ENCODE results near the gene TTC39B.
A peak's percentile ranks its signal among the peaks of the same experiment; 100 is the strongest.
"Not testable (repeated sequence)": the region's sequence is repeated elsewhere in the genome, so short reads cannot be mapped to it uniquely, and the experiment has no call there.

TTC39B gene

DNA sequence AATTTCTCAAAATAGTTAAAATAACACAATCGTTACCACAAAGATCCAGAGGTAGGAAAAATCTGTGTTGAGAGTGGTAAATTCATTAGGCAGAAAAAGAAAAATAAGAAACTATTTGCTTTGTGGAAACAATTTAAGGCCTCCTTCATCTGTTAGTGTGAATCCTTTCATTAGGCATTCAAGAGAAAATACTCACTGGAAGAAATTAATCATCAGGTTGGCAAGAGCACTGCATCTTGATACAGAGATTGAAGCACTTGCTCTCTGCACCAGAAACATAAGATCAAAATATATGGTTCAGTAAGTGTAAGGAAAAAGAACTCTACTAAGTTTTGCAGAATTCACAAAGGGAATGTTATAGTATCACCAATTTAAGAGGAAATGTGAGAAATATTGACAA, 44.4 kb downstream of the TTC39B start:
- DNase-seq = no peak

DNA sequence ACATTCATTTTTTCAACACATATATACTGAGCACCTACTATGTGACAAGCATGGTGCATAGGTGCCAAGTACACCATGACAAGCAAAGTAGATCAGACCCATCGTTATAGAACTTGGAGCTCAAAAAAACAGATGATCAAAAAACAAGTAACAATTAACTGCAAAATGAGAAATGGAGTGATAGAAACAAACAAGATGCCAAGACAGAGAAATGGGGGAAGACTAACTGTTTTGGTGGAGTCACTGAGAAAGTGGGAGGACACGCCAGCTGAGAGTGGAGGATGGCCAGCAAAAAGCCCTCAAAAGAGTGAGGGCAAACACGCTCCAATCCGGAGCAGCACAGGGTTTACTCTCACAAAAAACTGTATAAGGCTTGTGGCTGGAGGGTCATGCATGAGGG, 50.6 kb downstream of the TTC39B start:
- DNase-seq = no peak

DNA sequence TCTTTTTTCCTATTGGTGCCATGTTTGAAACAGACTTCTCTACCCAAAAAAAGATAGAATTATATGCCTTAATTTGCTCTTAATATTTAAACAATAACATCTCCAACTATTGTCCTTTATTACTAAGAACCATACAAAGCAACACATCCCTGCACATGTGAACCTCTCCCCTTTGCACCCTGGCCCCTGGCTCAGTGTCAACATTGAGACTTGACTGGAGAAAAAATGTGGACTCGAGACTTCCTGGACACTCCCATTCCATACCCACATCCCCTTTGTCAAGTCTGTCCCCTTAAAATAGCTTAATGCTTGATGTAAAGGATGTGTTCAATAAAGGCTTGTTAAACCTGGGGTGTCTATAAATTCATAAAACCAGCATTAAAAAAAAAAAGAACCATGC, 53.2 kb downstream of the TTC39B start:
- no peak for DNase-seq

DNA sequence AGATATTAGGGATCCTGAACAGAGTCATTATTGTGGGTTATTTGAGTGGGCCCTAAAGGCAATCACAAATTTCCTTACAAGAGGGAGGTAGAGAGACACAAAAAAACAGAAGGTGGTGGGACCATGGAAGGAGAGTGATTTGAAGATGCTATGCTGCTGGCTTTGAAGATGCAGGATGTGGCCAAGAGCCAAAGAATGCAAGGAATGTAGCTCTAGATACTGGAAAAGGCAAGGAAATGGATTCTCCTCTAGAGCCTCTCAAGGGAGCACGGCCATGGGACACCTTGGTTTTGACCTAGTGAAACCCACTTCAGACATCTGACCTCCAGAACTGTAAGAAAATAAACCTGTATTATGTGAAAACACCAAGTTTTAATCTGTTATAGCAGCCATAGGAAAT, 53.8 kb downstream of the TTC39B start:
- DNase-seq = no peak

DNA sequence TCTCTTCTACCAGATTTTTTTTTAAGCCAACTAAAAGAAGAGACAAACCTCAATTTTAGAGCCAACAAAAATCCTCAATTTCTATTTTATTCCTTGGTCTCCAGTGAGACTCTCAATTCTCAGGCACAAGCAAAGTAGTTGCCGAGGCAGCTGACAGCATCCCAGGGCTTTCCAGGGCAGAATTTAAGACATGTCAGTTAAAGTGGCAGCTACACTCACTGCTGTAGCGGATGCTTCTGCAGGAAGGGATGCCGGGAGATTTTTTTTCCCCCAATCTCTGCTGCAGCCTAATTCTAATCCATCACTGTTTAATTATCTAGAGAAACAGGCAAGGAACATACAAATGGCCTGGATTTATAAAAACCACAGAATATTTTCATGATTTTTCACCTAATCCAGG, 57.0 kb downstream of the TTC39B start:
- DNase-seq = no peak

DNA sequence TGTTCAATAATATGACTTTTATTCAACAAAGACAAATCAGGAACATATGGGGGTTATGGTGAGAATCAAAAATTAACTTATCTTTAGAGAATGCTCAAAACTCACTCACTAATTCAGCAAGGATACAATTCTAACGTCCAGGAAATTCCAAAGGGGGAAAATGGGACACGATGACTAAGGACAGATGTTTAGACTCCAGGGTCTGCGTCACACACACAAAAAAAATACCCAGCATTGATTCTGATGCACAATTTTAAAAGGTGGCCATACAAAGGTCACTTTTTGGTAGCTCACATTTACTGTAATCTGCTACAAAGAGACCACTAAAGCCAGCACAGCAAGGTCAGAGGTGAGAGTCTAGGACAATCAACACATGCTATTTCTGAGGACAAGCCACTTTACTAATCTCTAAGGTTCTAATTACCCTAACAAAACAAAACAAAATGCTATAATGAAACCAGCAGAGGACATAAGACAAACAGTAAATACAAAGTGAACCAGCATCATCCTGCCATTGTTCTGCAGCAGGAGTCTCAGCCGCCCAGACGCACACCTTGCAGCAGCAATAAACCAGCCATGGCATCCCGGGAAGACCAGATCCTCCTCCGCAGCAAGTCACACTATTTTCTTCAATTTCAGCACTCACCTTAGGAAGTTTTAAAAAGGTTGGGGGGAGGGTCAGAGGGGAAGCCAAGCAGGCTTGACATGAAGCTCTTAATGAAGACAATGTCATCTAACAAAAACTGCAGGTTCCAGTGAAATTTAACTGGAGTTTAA, 57.8 kb downstream of the TTC39B start:
- no peak for DNase-seq

DNA sequence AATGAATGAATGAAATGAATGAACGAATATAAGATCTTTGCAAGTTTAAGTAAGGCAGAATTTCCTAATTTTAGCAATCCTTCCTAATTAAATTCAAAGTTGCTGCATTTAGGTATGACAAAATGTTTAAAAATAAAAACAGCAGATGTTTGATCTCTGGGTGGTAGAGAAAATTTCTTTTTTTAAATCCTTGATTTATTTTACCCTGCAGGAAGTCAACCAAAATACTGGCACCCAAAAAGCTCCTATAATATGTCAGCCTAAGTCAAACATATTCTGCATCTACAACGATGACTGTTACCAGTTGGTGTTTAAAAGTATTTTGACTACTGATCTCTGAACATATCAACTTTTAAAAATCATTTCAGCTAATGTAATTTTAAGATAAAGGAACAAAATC, 58.4 kb downstream of the TTC39B start:
- no peak for DNase-seq

DNA sequence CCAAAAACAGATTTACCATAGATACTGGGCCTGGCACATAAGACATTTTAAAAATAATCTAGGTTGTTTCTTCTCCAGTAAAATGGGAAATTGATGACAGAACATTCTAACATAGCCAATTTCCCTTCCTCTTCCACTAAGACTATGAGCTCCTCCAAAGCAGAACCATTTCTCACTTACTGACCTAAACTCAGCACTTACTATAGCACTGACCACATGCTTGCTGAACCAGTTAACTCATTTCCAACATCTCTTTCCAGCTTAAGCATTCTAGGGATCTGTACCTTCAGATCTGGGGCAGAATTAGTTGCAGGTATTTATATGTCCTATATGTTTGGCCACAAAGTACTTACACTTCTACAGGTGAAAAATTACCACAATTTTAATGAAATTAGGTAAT, 58.9 kb downstream of the TTC39B start:
- DNase-seq = no peak

DNA sequence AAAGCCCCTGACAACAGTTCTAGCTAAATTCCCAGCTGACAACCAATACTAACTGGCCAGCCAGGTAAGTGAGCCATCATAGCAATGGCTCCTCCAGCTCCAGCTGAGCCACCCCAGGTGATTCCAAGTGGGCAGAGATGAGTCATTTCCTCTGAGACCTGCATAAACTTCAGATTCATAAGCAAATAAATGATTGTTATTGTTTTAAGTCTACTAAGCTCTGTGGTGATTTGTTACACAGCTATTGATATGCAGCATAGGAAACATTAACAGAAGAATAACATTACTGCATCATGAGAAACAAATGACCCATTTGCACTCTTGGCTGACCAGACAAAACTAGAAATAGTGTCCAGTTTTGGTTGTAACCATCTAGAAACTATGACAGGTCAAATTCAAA, 60.3 kb downstream of the TTC39B start:
- DNase-seq = no peak

DNA sequence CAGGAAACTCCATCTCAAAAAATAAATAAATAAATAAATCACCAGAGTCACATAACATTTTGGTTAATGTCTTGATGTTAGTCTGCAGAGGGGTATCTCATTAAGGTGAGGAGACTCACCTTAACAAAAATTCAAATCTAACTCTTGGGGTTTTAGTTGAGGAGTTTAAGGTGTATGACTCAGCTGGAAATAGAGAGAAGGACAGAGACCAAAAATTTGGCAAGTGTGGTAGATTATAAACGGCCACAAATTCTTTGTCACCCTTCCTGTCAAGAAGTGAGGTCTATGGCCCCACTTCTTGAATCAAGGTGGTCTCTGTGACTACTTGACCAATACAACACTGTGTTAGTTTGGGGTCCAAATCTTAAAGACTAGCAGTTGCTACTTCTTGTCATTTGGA, 60.8 kb downstream of the TTC39B start:
- no peak for DNase-seq

DNA sequence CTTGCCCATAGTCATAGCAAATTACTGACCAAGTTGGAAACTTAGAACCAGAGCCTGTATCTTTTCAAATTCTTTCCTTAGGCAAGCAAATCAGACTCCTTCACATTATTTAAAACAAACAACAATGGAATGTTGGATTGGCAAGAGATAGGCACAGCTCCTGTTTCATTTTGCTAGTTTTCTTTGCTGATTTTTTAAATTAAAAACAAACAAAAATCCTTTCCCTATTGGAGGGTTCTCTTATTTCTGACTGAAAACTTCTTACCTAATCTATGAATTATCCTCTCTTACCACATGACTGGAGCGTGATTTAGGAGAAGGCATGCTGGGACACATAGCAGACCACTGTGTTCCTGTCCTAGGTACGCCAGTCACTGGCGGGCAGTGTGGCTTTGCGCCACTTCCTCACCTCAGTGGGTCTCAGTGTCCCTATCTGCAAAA, 63.0 kb downstream of the TTC39B start:
- DNase-seq = no peak

DNA sequence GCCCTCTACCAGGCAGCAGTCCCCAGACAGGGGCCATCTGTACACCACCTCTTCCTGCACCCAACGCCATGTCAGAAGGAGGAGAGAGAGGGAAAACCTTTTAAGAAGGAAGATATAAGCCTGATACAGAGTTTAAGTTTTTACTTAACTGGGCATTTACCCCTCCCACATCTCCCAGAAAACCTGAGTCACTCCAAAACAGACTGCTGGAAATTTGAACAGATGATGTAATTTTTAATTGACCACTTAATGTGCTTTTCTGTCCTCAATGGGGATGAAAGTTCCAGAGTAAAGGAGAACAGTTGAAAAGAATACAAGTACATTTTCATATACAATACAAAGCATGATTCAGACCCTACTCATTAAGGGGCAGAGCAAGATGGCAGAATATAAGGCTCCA, 63.9 kb downstream of the TTC39B start:
- no peak for DNase-seq

DNA sequence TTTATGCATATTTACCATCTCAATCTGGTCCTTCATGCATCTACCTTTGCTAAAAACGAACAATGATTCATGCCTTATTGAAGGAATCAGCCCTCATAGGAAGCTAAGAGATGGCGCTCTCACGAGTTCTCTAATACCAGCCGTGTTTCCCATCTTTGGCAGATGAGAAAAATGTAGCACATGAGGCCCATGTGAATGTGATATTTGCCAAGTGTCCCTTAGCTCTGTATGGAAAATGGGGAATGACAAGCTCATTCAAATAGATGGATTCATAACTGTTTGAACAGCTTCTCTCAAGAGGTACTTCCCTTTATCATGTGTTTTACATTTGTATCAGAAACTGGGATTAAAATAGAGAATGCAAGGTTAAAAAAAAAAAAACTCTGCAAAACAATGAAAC, 66.1 kb downstream of the TTC39B start:
- DNase-seq = no peak

DNA sequence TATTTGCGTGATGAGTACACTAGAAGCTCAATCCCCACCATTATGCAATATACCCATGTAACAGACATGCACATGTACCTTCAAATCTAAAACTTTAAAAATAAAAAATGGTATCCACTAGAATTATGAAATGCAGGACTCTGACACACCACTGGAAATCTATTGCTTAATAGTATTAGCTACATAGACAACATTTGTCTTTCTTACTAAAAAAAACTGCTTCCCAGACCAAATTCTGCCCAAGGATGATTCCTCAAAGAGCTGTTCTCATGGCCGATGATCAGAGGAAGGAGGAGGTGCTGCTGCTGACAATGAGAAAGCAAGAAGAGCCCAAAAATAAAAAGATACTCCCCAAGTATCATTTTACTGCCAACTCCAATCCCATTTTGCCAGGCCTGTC, 67.2 kb downstream of the TTC39B start:
- DNase-seq = no peak

DNA sequence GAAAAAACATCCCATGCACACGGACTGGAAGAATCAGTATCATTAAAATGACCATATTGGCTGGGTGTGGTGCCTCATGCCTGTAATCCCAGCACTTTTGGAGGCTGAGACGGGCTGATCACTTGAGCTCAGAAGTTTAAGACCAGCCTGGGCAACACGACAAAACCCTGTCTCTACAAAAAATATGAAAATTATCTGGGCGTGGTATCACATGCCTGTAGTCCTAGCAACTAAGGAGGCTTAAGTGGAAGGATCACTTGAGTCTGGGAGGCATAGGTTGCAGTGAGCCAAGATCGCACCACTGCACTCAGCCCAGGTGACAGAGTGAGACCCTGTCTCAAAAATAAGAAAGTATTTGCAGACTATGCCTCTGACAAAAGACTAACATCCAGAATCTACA, 68.4 kb downstream of the TTC39B start:
- no peak for DNase-seq

DNA sequence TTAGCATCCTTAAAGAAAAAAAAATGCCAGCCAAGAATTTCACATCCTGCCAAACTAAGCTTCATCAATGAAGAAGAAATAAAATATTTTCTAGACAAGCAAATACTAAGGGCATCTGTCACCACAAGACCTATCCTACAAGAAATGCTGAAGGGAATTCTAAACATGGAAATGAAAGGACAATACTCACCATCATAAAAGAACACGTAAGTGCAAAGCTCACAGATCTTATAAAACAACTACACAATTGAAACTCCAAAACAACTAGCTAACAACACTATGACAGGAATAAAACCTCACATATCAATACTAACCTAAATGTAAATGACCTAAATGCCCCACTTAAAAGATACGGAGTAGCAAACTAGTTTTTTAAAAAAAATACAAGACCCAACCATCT, 71.4 kb downstream of the TTC39B start:
- no peak for DNase-seq

DNA sequence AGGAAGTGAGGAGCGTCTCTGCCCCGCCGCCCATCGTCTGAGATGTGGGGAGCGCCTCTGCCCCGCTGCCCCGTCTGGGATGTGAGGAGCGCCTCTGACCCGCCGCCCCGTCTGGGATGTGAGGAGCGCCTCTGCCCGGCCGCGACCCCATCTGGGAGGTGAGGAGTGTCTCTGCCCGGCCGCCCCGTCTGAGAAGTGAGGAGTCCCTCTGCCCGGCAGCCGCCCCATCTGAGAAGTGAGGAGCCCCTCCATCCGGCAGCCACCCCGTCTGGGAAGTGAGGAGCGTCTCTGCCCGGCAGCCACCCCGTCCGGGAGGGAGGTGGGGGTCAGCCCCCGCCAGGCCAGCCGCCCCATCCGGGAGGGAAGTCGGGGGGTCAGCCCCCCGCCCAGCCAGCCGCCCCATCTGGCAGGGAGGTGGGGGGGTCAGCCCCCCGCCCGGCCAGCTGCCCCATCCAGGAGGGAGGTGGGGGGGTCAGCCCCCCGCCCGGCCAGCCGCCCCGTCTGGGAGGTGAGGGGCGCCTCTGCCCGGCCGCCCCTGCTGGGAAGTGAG, 73.0 kb downstream of the TTC39B start:
- DNase-seq = not testable (repeated sequence)

DNA sequence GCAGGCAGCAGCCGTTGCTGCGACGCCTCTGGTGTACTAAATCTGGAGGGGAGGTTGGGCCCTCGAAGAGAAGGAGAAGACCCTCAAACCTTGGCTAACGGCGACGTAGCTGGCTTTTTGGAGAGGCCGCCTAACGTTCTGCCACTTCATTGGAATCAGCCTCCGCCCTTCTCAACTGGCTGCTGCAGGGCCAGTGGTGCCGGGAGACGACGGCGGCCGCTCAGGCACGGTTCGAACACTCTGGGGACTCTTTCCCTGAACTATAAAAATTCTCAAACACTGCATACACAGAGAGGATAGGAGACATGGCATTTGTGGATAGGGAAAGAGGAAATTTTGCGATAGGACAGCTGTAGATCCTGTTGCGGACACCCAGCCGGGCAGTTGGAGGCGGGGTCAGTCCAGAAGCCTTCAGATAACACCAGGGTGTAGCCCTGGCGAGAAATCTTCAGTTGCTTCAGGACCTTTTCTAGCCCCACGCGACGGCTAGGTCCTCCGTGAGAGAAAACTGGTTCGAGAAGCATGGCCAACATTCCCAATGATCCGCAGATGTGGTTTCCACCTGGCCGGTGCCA, 74.2 kb downstream of the TTC39B start:
- not testable (repeated sequence) for DNase-seq

DNA sequence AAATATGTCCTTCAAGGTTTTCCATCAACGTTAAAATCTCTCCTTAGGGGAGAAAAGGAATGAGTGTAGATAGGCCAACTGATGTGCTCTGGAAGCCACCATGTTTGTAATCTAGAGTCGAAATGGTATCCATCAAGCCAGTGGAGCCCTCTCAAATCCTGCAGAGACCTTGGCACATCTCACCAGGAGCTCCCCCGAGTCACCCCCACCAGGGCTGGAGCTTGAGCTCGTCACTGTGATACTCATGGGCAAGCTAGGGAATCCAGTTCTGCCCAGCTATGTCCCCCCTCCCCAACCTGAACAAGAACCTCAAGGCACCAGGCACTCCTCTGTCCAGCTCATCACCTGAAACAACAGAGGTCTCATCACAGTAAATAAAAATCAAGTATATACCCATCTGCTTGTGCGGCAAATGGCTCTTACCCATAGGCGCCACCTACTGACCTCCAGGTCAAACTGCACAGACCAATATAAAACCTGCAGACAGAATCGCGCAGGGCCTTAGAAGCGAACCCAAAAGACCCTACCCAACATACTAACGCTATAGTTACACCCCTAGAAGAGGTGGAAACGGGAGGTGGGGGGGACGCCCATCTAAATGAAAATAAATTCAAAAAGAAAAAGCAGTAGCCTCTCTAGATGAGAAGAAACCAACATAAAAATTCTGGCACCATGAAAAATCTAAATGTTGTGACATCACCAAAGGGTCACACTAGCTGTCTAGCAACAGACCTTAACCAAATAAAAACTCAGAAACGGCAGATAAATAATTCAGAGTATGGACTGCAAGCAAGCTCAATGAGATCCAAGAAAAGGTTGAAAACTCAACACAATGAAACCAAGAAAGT, 75.0 kb downstream of the TTC39B start:
- peak in 1 of 2 experiments; percentile 26 for DNase-seq

DNA sequence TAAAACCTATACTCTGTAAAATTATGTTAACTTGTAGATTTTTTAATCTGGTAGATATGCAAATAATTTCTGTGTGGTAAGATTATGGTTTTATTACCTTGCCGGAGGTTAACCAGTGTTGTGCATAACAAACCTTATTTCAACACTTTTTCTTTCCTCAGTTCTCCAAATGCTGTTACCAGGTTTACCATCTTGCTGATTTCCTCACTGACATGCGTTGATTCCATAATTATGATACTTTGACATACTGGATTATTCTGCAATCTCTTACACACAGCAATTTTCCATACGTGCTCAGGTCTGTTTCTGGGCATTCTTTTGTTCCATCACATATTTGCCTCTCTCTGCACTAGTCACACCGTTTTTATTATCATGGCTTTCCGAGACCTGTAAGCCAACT, 77.6 kb downstream of the TTC39B start:
- no peak for DNase-seq

DNA sequence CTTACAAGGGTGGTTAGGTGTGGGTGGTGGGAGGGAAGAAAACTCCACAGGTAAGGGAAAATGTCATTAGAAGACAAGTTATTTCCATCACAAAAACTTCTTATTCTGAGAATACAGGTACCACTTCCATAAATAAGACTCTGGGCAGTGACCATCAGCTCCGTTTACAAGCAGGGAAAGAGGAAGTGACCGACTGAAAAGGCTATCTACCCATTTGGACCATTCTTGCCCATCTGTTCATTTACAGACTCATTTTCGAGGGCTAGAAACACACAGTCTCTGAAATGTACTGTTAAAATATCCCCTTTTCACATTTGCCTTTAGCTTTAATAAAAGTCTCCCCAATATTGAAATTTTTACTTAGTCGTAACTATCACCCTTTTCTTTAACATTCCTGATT, 79.5 kb downstream of the TTC39B start:
- no peak for DNase-seq

DNA sequence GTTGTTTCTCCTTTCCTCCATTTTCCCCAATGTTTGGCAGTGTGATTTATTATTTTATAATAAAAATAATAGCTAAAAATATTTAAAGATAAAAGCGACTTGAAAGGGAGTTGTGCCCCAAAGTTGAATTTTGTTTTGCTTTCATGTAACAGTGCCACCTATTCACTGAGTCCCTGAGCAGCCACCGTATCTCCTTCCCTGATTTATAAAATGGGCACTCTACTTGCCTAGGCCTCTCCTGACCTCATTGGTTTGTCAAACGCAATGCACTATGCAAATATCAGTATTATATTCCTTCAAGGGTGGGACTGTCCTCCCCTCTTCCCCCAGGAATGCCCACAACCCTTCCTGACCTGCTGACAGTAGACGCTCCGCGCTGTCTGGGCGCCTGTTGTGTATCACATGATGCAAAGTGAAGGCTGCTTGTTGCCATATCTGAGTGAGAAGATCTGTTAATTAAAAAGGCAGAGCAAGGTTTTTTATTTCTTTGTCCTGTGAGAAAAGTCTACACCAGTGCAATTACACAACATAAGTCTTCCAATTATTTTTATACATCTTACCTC, 81.4 kb downstream of the TTC39B start:
- no peak for DNase-seq

DNA sequence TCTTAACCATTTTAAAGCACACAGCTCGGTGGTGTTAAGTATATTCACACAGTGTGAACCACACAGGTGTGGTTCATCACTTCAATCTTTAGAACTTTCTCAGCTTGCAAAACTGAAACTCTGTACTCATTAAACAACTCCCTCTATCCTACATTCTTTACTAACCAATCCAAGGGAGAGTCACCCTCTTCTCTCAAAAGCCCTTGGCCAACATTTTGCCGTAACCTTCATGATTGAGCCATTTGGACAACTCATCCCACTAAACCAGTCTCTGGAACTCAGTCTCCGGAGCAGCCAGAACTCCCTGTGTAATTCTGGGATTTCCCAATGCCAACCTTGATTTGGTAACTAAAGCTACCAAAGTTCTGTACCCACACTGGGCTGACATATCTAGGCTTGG, 84.7 kb downstream of the TTC39B start:
- no peak for DNase-seq

Data from AML-193 (cell line).